Measurements from ENCODE around the gene HS2ST1.

HS2ST1 gene

DNA sequence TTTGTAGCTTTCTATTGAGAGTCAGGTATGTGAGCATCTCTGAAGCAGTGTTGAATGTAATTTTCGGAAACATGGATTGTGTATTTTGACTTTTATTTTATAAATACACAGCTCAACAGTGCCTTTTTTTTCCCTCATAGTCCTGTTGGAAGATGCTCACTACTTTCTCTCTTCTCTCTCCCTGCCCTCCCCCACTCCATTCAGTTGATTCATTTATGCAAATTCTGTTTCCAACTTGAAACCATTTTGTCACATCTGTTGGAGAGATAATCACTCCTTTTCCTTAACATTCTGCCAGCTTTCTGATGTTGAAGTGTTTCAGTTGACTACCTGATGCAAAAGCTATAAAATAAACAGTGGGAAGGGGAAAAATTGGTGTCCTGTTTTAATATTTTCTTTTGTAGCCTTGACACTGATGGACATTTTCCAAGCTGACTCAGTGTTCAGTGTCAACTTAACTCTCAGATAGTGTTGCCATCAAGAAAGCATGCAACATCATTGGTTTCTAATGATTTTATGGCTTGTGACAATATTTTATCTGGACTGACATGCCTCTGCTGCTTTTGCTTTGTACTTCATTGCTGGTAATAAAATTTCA, 194.5 kb downstream of the HS2ST1 start:
- Histone ChIP-seq H3K4me1 (no peaks in the 10 kb centered on the region), H3K4me2 (no peak overlapping the region), H4K20me1 (no peaks in the 10 kb centered on the region), H3K27me3 (no peaks in the 10 kb centered on the region), H3K4me3 (no peak overlapping the region), H3K27ac (no peak overlapping the region), H3K36me3 (peaks cover 6 to 77% (median 16%) of the 10 kb centered on the region in 11 experiments; a peak in 16 of 22 replicates), H3K9me3 (replicated peaks in 1 of 11) (no peaks in the 10 kb centered on the region), H3K9ac (no peak overlapping the region)
- no peak for TF ChIP-seq Cebpa-rat (IDR thresholded peaks at IDR 0.05)

DNA sequence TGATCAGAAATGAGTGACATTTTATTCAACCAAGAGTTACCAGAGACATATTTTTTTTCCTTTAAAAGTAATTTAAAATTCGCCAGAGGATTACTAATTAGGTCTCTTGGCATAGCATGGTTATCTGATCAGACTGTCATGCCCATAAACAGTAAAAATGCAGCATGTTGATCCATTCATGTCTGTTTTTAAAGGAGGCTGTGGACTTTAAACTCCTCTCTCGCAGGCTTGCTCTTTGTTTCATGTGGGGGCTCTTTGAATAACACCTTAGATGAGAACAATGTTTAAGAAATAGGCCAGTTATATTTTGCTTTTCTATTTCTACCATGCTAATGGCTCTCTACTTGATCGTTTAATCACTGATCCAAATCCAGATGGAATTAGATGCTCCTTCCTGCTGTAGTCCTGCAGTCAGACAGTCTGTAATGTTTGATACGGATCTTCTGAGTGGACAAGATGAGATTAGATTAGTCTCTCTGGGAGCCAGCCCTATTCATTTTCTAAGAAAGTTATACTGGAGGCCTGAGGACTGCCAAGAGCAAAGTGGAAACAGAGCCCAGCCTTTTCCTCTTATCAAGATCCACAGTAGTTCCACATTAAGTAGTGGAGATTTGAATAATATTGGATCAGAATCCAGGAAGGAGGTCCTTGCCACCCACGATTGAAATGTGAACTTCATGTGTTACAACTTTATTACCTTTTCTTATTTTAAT, 197.4 kb downstream of the HS2ST1 start:
- Histone ChIP-seq H3K36me3 (peaks cover 0 to 48% (median 2%) of the 10 kb centered on the region in 11 experiments; a peak in 7 of 22 replicates), H3K9ac (no peak overlapping the region), H3K27ac (no peak overlapping the region), H3K4me3 (no peak overlapping the region), H3K4me1 (no peaks in the 10 kb centered on the region), H3K27me3 (no peaks in the 10 kb centered on the region), H3K4me2 (no peak overlapping the region), H3K9me3 (replicated peaks in 1 of 11) (no peaks in the 10 kb centered on the region), H4K20me1 (peaks cover 0 to 4% (median 0%) of the 10 kb centered on the region in 11 experiments; a peak in 1 of 22 replicates)
- no peak for TF ChIP-seq Cebpa-rat (IDR thresholded peaks at IDR 0.05)

DNA sequence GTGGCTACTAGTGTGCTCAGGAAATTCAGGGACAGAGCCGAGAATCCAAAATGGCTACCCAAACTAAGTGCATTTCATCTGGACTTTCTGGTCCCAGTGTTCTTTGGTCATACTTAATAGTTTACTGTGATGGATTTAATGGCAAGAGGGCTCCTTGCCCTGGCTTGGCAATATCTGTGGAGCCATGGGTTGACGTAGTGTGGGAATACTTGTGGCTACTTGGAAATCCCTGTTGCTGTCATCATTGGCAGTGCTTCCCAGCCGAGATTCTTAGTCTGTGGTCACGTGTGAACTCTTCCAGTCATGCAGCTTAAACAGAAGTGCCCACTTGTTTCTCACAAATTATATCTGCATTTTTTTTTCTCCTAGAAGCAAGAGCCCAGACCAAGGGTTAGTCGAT, 198.9 kb downstream of the HS2ST1 start:
- no peaks in the 10 kb centered on the region for H3K27me3 ChIP-seq
- H3K4me3 ChIP-seq = no peak overlapping the region
- H3K4me1 ChIP-seq = no peaks in the 10 kb centered on the region
- peaks cover 0 to 4% (median 0%) of the 10 kb centered on the region in 11 experiments; a peak in 1 of 22 replicates for H4K20me1 ChIP-seq
- TF ChIP-seq Cebpa-rat (IDR thresholded peaks at IDR 0.05) = no peak
- H3K9me3 ChIP-seq (replicated peaks in 1 of 11) = no peaks in the 10 kb centered on the region
- no peak overlapping the region for H3K9ac ChIP-seq
- H3K27ac ChIP-seq = no peak overlapping the region
- peaks cover 0 to 37% (median 0%) of the 10 kb centered on the region in 11 experiments; a peak in 6 of 22 replicates for H3K36me3 ChIP-seq
- H3K4me2 ChIP-seq = no peak overlapping the region

DNA sequence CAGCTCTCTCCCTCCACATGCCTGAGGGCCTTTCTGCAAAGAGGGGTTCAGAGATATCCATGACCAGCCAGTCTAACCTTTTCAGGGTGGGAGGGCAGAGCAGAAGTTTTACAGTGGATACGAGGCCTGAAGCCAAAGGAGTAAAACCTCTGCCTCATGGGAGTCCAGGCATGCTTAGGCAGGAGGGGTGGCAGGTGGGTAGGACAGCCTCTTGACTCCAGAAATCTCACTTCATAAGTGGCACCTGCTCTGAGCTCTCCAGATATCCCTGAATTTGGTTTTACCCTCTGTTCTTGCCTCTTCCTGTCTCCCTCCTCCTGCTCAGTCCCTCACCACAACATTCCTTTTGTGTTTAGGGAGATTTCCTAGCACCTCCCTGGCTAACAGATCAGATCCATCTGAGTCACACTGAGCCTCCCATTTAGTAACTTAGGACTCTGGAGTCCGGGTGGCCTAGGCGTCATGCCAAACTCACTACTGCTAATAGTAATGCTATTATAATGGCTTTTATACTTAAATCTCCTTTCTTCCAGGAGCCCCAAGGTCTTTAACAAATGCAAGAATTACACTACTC, 201.0 kb downstream of the HS2ST1 start:
- Histone ChIP-seq H3K27me3 (no peaks in the 10 kb centered on the region), H4K20me1 (peaks cover 0 to 4% (median 0%) of the 10 kb centered on the region in 11 experiments; a peak in 1 of 22 replicates), H3K4me2 (no peak overlapping the region), H3K4me1 (peaks cover 0 to 13% (median 0%) of the 10 kb centered on the region in 10 experiments; a peak in 5 of 20 replicates), H3K36me3 (peaks cover 0 to 16% (median 0%) of the 10 kb centered on the region in 11 experiments; a peak in 3 of 22 replicates), H3K9ac (no peak overlapping the region), H3K9me3 (replicated peaks in 1 of 11) (no peaks in the 10 kb centered on the region), H3K27ac (no peak overlapping the region), H3K4me3 (no peak overlapping the region)
- TF ChIP-seq Cebpa-rat (IDR thresholded peaks at IDR 0.05) = no peak

DNA sequence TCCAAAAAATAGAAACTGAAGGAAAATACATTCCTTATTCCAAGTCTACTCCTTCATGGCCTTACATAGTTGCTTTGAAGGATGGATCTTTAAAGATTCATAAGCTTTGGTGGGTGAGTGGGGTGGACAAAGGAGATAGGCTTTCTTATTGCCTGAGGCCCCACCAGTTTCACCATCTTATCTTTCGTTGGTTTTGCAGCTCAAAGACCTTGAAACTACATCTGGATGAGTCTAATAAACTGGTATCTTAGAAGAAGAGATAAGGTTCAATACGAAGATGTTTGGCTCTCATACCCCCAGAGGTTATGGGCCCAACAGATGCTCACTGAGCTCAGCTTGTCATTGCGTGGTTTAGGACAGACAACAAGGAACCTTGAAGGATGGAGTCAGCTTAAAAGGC, 201.5 kb downstream of the HS2ST1 start:
- no peak overlapping the region for H3K4me2 ChIP-seq
- H3K27ac ChIP-seq = no peak overlapping the region

DNA sequence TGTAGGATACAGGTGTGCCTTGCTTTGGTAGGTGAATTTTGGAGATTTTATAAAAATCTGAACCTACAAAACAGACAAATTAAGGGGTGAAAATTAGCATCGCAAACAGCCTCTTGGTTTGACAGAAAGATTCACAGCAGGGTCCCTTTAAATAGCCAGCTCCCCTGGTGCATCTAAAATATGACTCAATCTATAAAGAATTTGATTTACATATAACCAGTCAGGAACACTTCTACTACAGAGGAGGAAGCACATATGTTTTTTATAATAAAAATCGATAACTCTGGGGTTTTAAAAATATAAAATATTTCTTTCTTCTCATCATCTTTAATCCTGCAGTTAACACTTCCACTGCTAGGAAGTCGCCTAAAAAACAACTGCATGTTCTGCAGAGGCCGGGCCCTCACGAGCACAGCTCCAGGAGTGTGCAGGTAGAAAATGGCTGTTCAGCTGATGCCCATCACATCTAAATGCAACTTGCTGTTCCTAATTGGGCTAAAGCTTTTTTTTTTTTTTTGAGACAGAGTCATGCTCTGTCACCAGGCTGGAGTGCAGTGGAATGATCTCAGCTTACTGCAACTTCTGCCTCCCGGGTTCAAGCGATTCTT, 203.4 kb downstream of the HS2ST1 start:
- no peaks in the 10 kb centered on the region for H3K9me3 ChIP-seq (replicated peaks in 1 of 11)
- peaks cover 0 to 4% (median 0%) of the 10 kb centered on the region in 11 experiments; a peak in 1 of 22 replicates for H4K20me1 ChIP-seq
- TF ChIP-seq Cebpa-rat (IDR thresholded peaks at IDR 0.05) = no peak
- peaks cover 0 to 13% (median 1%) of the 10 kb centered on the region in 10 experiments; a peak in 5 of 20 replicates for H3K4me1 ChIP-seq
- H3K4me3 ChIP-seq = no peak overlapping the region
- H3K27ac ChIP-seq = no peak overlapping the region
- H3K9ac ChIP-seq = no peak overlapping the region
- H3K36me3 ChIP-seq = peaks cover 0 to 7% (median 0%) of the 10 kb centered on the region in 11 experiments; a peak in 1 of 22 replicates
- no peak overlapping the region for H3K4me2 ChIP-seq
- H3K27me3 ChIP-seq = no peaks in the 10 kb centered on the region

More for the DNA sequence above, 201.5 kb downstream of the HS2ST1 start:
- H3K4me3 ChIP-seq = no peak overlapping the region
- H3K27me3 ChIP-seq = no peaks in the 10 kb centered on the region
- peaks cover 0 to 4% (median 0%) of the 10 kb centered on the region in 11 experiments; a peak in 1 of 22 replicates for H4K20me1 ChIP-seq
- H3K36me3 ChIP-seq = peaks cover 0 to 11% (median 0%) of the 10 kb centered on the region in 11 experiments; a peak in 3 of 22 replicates
- H3K4me1 ChIP-seq = peaks cover 0 to 13% (median 0%) of the 10 kb centered on the region in 10 experiments; a peak in 5 of 20 replicates
- no peak for TF ChIP-seq Cebpa-rat (IDR thresholded peaks at IDR 0.05)
- no peak overlapping the region for H3K9ac ChIP-seq
- no peaks in the 10 kb centered on the region for H3K9me3 ChIP-seq (replicated peaks in 1 of 11)

DNA sequence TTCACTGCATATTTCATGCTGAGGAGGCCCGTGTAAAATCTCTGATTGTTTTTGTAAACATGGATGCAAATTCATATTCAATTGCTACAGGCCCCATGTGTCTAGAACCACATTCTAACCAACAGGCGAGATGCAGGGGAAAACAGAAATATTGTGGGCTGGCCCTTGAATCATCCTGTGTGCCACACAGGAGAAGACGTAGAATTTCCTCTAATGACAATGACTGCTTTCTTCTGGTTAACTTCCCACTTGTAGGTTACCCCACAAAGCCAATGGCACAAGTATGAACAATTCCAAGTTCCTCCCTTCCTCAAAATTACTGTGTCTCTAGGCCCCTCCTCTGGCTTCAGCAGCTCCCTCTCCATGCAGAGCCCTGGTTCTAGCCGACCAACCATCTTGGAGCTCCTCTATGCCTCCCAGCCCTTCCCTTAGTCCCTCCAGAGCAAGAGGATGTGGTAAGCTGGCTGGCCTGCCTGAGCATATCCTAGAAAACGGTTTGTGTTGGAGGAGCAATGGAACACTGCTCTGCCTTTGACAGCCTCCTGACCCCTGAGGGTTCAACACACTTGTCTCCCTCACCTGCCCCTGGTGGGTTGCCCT, 205.2 kb downstream of the HS2ST1 start:
- Histone ChIP-seq H3K9me3 (replicated peaks in 1 of 11) (no peaks in the 10 kb centered on the region), H3K9ac (no peak overlapping the region), H3K4me2 (peak overlapping the region in 1 of 11 experiments; percentile 13; a peak in 1 of 22 replicates), H3K27me3 (no peaks in the 10 kb centered on the region), H3K4me3 (no peak overlapping the region), H4K20me1 (peaks cover 0 to 4% (median 0%) of the 10 kb centered on the region in 11 experiments; a peak in 1 of 22 replicates), H3K36me3 (no peaks in the 10 kb centered on the region), H3K27ac (no peak overlapping the region), H3K4me1 (peaks cover 0 to 24% (median 1%) of the 10 kb centered on the region in 10 experiments; a peak in 6 of 20 replicates)
- no peak for TF ChIP-seq Cebpa-rat (IDR thresholded peaks at IDR 0.05)

DNA sequence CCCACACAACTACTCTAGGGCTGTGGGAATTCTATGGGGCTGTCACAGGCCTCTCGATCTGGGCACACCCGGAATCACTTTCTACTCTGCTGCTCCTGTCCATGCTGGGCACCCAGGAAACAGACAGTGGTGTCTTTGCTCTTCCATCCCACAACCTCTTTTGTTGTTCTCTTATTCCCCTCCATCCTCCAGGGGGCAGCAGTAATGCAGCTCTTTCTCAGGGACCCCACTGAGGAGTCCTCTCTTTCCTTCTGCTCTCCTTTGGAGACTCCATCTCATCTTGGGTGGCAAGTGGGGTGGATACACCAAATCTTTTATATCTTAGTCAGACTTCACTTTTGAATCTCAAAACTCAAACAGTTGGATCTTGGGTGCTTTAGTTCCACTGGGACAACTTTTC, 206.3 kb downstream of the HS2ST1 start:
- Histone ChIP-seq H4K20me1 (0 out of 22 replicates have a peak, but pooled peaks cover 0 to 4% (median 0%) of the 10 kb centered on the region in 11 experiments), H3K36me3 (no peaks in the 10 kb centered on the region), H3K9me3 (replicated peaks in 1 of 11) (no peaks in the 10 kb centered on the region), H3K27ac (no peak overlapping the region), H3K4me2 (no peak overlapping the region), H3K9ac (no peak overlapping the region), H3K4me3 (no peak overlapping the region), H3K27me3 (no peaks in the 10 kb centered on the region), H3K4me1 (peaks cover 0 to 24% (median 1%) of the 10 kb centered on the region in 10 experiments; a peak in 6 of 20 replicates)
- no peak for TF ChIP-seq Cebpa-rat (IDR thresholded peaks at IDR 0.05)
